Measurements from ENCODE around the gene GATA5. TPM values are rescaled to one million over a fixed set of nuclear protein-coding genes. Genes with fewer than 3 reads are reported as not detected.
"Not testable (repeated sequence)": the region's sequence is repeated elsewhere in the genome, so short reads cannot be mapped to it uniquely, and the experiment has no call there.

GATA5 gene
- total RNA-seq, 1 experiment from 2014 or later: 4.7 TPM

- DNase-seq (ENCODE audit: low spot score): no peak
These were observed 29.7 kb upstream of the GATA5 start for GRCh38 chr20:62505337-62506045.

GRCh38 chr20:62504323-62504722, 28.5 kb upstream of the GATA5 start:
- DNase-seq (ENCODE audit: low spot score): no peak

GRCh38 chr20:62503401-62504178, 27.8 kb upstream of the GATA5 start:
- DNase-seq (ENCODE audit: low spot score): no peak

GRCh38 chr20:62502496-62503095, 26.8 kb upstream of the GATA5 start:
- DNase-seq (ENCODE audit: low spot score): no peak

- peak; percentile 96 for DNase-seq (ENCODE audit: low spot score)
These were observed 26.2 kb upstream of the GATA5 start for GRCh38 chr20:62501801-62502495.

GRCh38 chr20:62500237-62500864, 24.6 kb upstream of the GATA5 start:
- peak; percentile 40 for DNase-seq (ENCODE audit: low spot score)

GRCh38 chr20:62499758-62500236, 24.0 kb upstream of the GATA5 start:
- DNase-seq (ENCODE audit: low spot score): no peak

- no peak for DNase-seq (ENCODE audit: low spot score)
These were observed 23.1 kb upstream of the GATA5 start for GRCh38 chr20:62498874-62499273.

GRCh38 chr20:62496568-62497218, 20.9 kb upstream of the GATA5 start:
- no peak for DNase-seq (ENCODE audit: low spot score)

GRCh38 chr20:62495749-62496567, 20.2 kb upstream of the GATA5 start:
- DNase-seq (ENCODE audit: low spot score): no peak

- no peak for DNase-seq (ENCODE audit: low spot score)
These were observed 19.4 kb upstream of the GATA5 start for GRCh38 chr20:62494980-62495748.

GRCh38 chr20:62494537-62494936, 18.7 kb upstream of the GATA5 start:
- no peak for DNase-seq (ENCODE audit: low spot score)

- DNase-seq (ENCODE audit: low spot score): no peak
These were observed 18.1 kb upstream of the GATA5 start for GRCh38 chr20:62493886-62494285.

- no peak for DNase-seq (ENCODE audit: low spot score)
These were observed 17.6 kb upstream of the GATA5 start for GRCh38 chr20:62493253-62493885.

- DNase-seq (ENCODE audit: low spot score): no peak
These were observed 16.9 kb upstream of the GATA5 start for GRCh38 chr20:62492711-62493110.

GRCh38 chr20:62490783-62491182, 15.0 kb upstream of the GATA5 start:
- not testable (repeated sequence) for DNase-seq (ENCODE audit: low spot score)

- no peak for DNase-seq (ENCODE audit: low spot score)
These were observed 14.1 kb upstream of the GATA5 start for GRCh38 chr20:62489932-62490263.

GRCh38 chr20:62489186-62489931, 13.6 kb upstream of the GATA5 start:
- peak; percentile 81 for DNase-seq (ENCODE audit: low spot score)
